Measurements from ENCODE around the gene SEC23B. TPM values are rescaled to one million over a fixed set of nuclear protein-coding genes. Genes with fewer than 3 reads are reported as not detected.
A peak's percentile ranks its signal among the peaks of the same experiment; 100 is the strongest.

SEC23B gene
- total and polyA plus RNA-seq, 2 of the 13 experiments (the other 11 are each of a cell fraction or from before 2014, with no cell fraction given) = 114 to 120 TPM

DNA sequence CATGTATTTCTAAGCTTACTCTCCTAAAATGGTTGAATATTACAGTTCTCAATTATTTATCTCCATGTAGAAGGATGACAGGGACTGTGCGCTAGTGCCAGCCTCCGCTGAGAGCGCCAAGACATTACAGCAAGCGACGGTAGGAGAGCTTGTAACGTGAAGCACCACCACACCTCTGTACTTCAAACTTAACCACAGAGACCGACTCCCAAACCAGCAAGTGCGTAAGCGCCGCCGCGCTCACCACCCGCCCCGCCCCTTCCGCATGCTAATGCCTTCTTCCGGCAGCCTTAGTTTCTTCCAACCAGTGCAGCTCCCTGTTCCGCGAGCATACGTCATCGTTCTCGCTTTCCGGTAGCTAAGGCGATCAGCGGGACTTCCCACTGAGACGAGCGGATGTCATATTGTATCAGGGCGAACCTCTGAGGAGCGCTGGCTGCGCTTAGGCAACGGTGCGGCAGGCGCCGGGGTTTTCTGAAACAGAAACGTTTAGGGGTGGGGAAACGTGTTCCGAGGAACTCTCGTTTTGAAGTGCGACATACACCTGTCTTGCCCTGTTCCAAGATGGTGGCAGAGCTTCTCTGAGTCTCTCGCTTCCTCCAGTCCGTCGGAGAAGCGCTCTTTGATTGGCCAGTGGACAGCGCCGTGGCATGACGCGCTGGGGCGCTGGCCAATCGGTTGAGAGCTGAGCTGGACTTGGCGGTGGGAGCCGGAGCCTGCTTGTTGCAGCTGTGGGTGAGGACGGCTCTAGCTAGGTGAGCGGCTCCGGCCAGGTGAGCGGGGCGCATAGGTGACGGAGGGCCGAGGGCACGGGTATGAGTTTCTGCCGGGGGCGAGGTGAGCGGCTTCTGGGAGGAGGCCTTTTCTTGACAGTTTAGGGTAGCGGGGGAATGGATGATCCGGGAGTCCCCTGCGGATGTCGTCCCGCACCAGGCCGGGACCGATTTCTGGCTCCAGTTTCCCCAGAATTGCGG is at the start of gene SEC23B (continued):
- TF ChIP-seq PRDM15 (CRISPR knock-in tag; IDR thresholded peaks at IDR 0.05) (peak; percentile 68), PTBP1 (IDR thresholded peaks at IDR 0.05; ENCODE audit: low read depth, low read length, poor library complexity, severe bottlenecking) (peak; percentile 78), ZBTB1 (CRISPR knock-in tag; IDR thresholded peaks at IDR 0.05; ENCODE audit: borderline replicate concordance) (no peak), ZNF772 (CRISPR knock-in tag; IDR thresholded peaks at IDR 0.05) (peak; percentile 91), ZNF335 (CRISPR knock-in tag; IDR thresholded peaks at IDR 0.05) (peak; percentile 95; the same call in 1 of the 2 replicates), DNMT3B (CRISPR knock-in tag; conservative IDR thresholded peaks at IDR 0.05) (peak; percentile 75), PAF1 (CRISPR knock-in tag; IDR thresholded peaks at IDR 0.05) (no peak), GPN1 (CRISPR knock-in tag; IDR thresholded peaks at IDR 0.05; ENCODE audit: borderline replicate concordance) (no peak; the same call in 1 of the 2 replicates), ZFYVE20 (CRISPR knock-in tag; IDR thresholded peaks at IDR 0.05; ENCODE audit: borderline replicate concordance, low read depth) (no peak), ATRX (CRISPR knock-in tag; IDR thresholded peaks at IDR 0.05; ENCODE audit: borderline replicate concordance) (peak; percentile 72; the same call in 1 of the 2 replicates), ZFP41 (CRISPR knock-in tag; IDR thresholded peaks at IDR 0.05; ENCODE audit: borderline replicate concordance) (no peak), ZNF567 (CRISPR knock-in tag; IDR thresholded peaks at IDR 0.05; ENCODE audit: borderline replicate concordance) (no peak; the same call in 1 of the 2 replicates), MXI1 (IDR thresholded peaks at IDR 0.05; ENCODE audit: borderline replicate concordance, low read depth, low read length) (peak; percentile 70; the same call in 1 of the 3 replicates), NR2F6 (IDR thresholded peaks at IDR 0.05) (no peak), NR2F6 (CRISPR knock-in tag; IDR thresholded peaks at IDR 0.05) (peak; percentile 7), ZNF143 (CRISPR knock-in tag; IDR thresholded peaks at IDR 0.05) (peak; percentile 80), CENPX (CRISPR knock-in tag; IDR thresholded peaks at IDR 0.05) (no peak), ZNF768 (CRISPR knock-in tag; IDR thresholded peaks at IDR 0.05) (peak; percentile 65), TRIM24 (CRISPR knock-in tag; IDR thresholded peaks at IDR 0.05) (no peak), ZMYM3 (CRISPR knock-in tag; IDR thresholded peaks at IDR 0.05) (peak; percentile 81), FOSL1 (CRISPR knock-in tag; IDR thresholded peaks at IDR 0.05; ENCODE audit: borderline replicate concordance) (no peak), ZNF569 (CRISPR knock-in tag; IDR thresholded peaks at IDR 0.05; ENCODE audit: borderline replicate concordance) (no peak), ZNF7 (CRISPR knock-in tag; IDR thresholded peaks at IDR 0.05) (no peak)
- TF ChIP-seq, protein P1, sequence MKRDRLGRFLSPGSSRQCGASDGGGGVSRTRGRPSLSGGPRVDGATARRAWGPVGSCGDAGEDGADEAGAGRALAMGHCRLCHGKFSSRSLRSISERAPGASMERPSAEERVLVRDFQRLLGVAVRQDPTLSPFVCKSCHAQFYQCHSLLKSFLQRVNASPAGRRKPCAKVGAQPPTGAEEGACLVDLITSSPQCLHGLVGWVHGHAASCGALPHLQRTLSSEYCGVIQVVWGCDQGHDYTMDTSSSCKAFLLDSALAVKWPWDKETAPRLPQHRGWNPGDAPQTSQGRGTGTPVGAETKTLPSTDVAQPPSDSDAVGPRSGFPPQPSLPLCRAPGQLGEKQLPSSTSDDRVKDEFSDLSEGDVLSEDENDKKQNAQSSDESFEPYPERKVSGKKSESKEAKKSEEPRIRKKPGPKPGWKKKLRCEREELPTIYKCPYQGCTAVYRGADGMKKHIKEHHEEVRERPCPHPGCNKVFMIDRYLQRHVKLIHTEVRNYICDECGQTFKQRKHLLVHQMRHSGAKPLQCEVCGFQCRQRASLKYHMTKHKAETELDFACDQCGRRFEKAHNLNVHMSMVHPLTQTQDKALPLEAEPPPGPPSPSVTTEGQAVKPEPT (CRISPR knock-in tag; IDR thresholded peaks at IDR 0.05; ENCODE audit: low read depth) = 0 out of 2 replicates have a peak, but pooled peaks have one; percentile 44
